Uterus (tissue), 4 donors: Measurements from ENCODE around the gene FGD6. TPM values are rescaled to one million over a fixed set of nuclear protein-coding genes. Genes with fewer than 3 reads are reported as not detected.

Experiments
- DNase-seq, 2 donors: peaks; one replicate each; pipeline ENCODE4 v3.0.0-alpha.2; 2019 to 2020
- H3K27ac ChIP-seq, 2 donors: fragments of 200-600 bp; sonication (generic); 1 replicate in 1 of 2; 2 replicates in 1 of 2; pipeline ENCODE4 v1.5.1; 2016 to 2018
- H3K27me3 ChIP-seq, 2 donors: fragments of 200-600 bp; sonication (generic); one replicate each; pipeline ENCODE4 v1.5.1; 2018 to 2019; ENCODE audit warnings: control low read depth in 1 of 2
- H3K36me3 ChIP-seq, 2 donors: fragments of 200-600 bp; sonication (generic); one replicate each; pipeline ENCODE4 v1.5.1; 2019; ENCODE audit warnings: control low read depth in 1 of 2
- H3K4me1 ChIP-seq, 2 donors: fragments of 200-600 bp; sonication (generic); one replicate each; pipeline ENCODE4 v1.5.1; 2018 to 2019; ENCODE audit warnings: control low read depth in 1 of 2
- H3K4me3 ChIP-seq, 2 donors: fragments of 200-600 bp; sonication (generic); 1 replicate in 1 of 2; 2 replicates in 1 of 2; pipeline ENCODE4 v1.5.1; 2018 to 2019; ENCODE audit warnings: mild to moderate bottlenecking in 1 of 2
- H3K9me3 ChIP-seq, 2 donors: fragments of 200-600 bp; sonication (generic); one replicate each; pipeline ENCODE4 v1.5.1; 2019; ENCODE audit warnings: control low read depth in 1 of 2
- POLR2A ChIP-seq, 2 donors: fragments of 450-650 bp; IDR thresholded peaks; one replicate each; pipeline ENCODE4 v1.6.1; 2016; ENCODE audit warnings: antibody characterized with exemption in 2 of 2, mild to moderate bottlenecking in 1 of 2, moderate library complexity in 1 of 2
- intact Hi-C: fragments of 100-400 bp; cut with DNase I; formaldehyde crosslinking; loops from one replicate; pipeline ENCODE4 v1.15.1; 2023; ENCODE audit warnings: low total_unique reads
- total RNA-seq, 4 donors: library from RNA; depleted of rRNA in 3 of 4; stranded (reverse); fragments of >200 nt in 3 of 4; gene quantifications; one replicate each; pipeline versions ENCODE4 v1.1.0 to v1.2.4, GENCODE V29; 2014 to 2023
- TF ChIP-seq, protein P1 (sequence below), 4 experiments: fragments of 200-600 bp in 2 of 4; fragments of 450-650 bp in 2 of 4; sonication (generic) in 2 of 4; IDR thresholded peaks; one replicate each; pipeline ENCODE4 v1.5.1; 2016 to 2019; ENCODE audit warnings: antibody characterized with exemption in 4 of 4, mild to moderate bottlenecking in 2 of 4, moderate library complexity in 1 of 4
- donor health status: DM: yes; HTN: yes; CAD: no.

Gene FGD6
- 10 to 100 TPM in 3 of 4 donors, 1 to 10 TPM in 1; 7.6 to 25.3 (median 15.1) TPM for total RNA-seq

DNA sequence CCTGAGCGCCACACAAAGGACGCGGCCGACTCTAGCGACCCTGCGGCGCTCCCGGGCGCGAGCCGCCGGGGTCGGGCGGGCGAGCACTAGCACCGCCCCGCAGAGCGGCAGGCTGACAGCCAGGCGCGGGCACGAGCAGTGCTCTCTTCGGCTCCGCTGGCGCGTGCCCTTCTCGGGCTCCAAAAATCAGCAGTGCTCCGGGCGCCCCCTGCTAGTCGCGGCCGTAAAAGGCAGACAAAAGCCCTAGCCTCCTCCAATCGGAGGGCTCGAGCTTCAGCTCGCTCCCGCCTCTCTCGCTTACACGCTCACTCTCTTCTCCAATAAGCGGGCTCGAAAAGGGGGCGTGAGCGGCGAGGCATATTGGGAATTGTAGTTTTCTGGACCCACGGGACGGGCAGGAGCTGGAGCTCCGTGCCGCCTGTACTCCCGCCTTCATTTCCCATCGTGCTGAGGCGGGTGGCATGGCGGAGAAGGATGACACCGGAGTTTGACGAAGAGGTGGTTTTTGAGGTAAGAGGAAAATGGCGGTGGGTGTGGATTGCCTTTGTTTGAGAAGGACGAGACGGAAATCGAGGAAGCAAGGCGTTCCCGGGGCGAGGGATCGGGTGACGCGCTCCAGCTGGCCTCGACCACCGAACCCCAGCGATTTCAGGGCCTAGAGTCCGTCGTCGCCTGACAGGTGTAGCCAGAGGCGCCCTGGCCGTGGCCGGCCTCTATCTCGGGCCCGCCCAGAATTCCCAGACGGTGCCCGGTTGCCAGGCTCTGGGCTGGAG lies at the start of gene FGD6, which contains the start of gene VEZT:
Gene FGD6 (minus strand): TSS at position 91 of the 773 bp plus-strand sequence. CDS start 227 bp downstream, outside the sequence.
Gene VEZT (plus strand): TSS at position 431 of the 773 bp plus-strand sequence. CDS start 44 bp downstream, at position 475.
- no peaks in the 10 kb centered on the region for H3K4me1 ChIP-seq
- TF ChIP-seq, protein P1, sequence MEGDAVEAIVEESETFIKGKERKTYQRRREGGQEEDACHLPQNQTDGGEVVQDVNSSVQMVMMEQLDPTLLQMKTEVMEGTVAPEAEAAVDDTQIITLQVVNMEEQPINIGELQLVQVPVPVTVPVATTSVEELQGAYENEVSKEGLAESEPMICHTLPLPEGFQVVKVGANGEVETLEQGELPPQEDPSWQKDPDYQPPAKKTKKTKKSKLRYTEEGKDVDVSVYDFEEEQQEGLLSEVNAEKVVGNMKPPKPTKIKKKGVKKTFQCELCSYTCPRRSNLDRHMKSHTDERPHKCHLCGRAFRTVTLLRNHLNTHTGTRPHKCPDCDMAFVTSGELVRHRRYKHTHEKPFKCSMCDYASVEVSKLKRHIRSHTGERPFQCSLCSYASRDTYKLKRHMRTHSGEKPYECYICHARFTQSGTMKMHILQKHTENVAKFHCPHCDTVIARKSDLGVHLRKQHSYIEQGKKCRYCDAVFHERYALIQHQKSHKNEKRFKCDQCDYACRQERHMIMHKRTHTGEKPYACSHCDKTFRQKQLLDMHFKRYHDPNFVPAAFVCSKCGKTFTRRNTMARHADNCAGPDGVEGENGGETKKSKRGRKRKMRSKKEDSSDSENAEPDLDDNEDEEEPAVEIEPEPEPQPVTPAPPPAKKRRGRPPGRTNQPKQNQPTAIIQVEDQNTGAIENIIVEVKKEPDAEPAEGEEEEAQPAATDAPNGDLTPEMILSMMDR (IDR thresholded peaks at IDR 0.05), result peak; percentile 41 to 75 (median 67)
- TF ChIP-seq POLR2A (IDR thresholded peaks at IDR 0.05), result peak; percentile 73 to 87
- no peaks in the 10 kb centered on the region for H3K36me3 ChIP-seq
- no peaks in the 10 kb centered on the region for H3K9me3 ChIP-seq
- intact Hi-C loops, result no loop called here
- DNase-seq, result peak; percentile 99
- peak within 1 kb of the TSS; percentile 92 to 96 for H3K4me3 ChIP-seq
- H3K27me3 ChIP-seq, result no peaks in the 10 kb centered on the region
- H3K27ac ChIP-seq, result peak within 1 kb of the TSS; percentile 95 to 99

DNA sequence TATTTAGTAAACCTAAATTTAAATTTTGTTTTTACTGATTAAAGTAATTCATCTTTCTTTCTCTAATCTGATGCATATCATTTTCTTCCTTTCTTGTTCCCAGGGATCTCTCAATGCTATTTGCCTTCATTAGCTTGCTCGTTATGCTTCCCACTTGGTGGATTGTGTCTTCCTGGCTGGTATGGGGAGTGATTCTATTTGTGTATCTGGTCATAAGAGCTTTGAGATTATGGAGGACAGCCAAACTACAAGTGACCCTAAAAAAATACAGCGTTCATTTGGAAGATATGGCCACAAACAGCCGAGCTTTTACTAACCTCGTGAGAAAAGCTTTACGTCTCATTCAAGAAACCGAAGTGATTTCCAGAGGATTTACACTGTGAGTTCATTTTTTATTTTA lies 49.0 kb upstream of the FGD6 start:
- no peaks in the 10 kb centered on the region for H3K4me1 ChIP-seq
- intact Hi-C loops, result no loop called here
- no peaks in the 10 kb centered on the region for H3K9me3 ChIP-seq
- H3K36me3 ChIP-seq, result no peaks in the 10 kb centered on the region
- TF ChIP-seq, protein P1 (IDR thresholded peaks at IDR 0.05), result no peak
- TF ChIP-seq POLR2A (IDR thresholded peaks at IDR 0.05), result no peak
- H3K27ac ChIP-seq, result no peak overlapping the region
- DNase-seq, result no peak
- H3K27me3 ChIP-seq, result no peaks in the 10 kb centered on the region
- H3K4me3 ChIP-seq, result no peak overlapping the region

DNA sequence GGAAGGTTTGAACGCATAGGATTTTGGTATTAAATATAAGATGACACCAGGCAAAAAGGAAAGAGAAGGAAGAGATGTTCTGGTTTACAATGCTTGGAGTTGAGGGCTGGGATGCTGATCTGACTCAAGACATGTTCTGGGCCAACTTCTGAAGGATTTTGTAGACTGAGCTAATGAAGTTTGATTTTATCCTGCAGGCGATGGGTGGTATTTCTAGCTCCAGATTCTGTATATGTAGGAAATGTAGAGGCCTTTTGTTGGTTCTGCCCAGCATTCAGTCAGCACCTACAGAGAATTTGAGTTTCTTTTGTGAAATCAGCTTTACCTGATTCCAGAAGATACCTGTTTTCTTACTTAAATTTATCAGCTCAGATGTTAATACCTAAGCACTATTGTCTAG lies 48.5 kb upstream of the FGD6 start:
- Histone ChIP-seq H3K27me3 (no peaks in the 10 kb centered on the region), H3K27ac (no peak overlapping the region), H3K9me3 (no peaks in the 10 kb centered on the region), H3K36me3 (no peaks in the 10 kb centered on the region), H3K4me3 (no peak overlapping the region), H3K4me1 (no peaks in the 10 kb centered on the region)
- TF ChIP-seq, protein P1 (IDR thresholded peaks at IDR 0.05), result no peak
- TF ChIP-seq POLR2A (IDR thresholded peaks at IDR 0.05), result no peak
- intact Hi-C loops, result no loop called here
- no peak for DNase-seq

DNA sequence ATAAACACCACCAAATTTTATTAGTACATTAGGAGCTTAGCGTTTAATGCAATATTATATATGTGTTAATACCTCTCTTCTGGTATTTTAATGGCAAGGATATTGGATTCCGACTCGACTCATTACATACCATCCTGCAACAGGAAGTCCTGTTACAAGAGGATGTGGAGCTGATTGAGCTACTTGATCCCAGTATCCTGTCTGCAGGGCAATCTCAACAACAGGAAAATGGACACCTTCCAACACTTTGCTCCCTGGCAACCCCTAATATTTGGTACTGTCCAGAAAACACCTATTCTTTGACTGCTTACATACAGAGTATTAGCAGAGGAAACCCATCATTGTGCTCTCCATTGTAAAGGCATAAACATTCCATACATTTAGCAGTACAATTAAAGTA lies 45.5 kb upstream of the FGD6 start:
- Histone ChIP-seq H3K36me3 (no peaks in the 10 kb centered on the region), H3K27ac (peak overlapping the region in 1 of 2 donors; percentile 4), H3K4me1 (no peaks in the 10 kb centered on the region), H3K4me3 (no peak overlapping the region), H3K9me3 (no peaks in the 10 kb centered on the region), H3K27me3 (no peaks in the 10 kb centered on the region)
- DNase-seq, result peak in 1 of 2 donors; percentile 39
- no peak for TF ChIP-seq POLR2A (IDR thresholded peaks at IDR 0.05)
- TF ChIP-seq, protein P1 (IDR thresholded peaks at IDR 0.05), result no peak
- intact Hi-C loops, result no loop called here

DNA sequence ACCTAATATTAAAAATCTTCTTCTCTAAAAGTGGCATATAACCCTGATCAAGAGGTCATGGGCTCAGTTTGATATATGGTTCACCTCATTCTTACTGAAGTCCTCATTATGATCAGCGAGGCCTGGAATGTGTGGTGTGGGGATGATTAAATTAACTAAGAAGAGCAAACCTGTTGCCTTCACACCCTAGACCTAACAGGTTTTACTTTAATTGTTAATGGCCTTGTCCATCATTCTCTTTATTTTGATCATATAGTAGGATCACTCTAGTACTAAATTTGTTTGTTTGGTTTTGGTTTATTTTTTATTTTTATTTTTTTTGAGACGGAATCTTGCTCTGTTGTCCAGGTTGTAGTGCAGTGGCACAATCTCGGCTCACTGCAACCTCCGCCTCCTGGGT lies 43.8 kb upstream of the FGD6 start:
- Histone ChIP-seq H3K27ac (no peak overlapping the region), H3K4me3 (no peak overlapping the region), H3K9me3 (no peaks in the 10 kb centered on the region), H3K4me1 (no peaks in the 10 kb centered on the region), H3K36me3 (no peaks in the 10 kb centered on the region), H3K27me3 (no peaks in the 10 kb centered on the region)
- no peak for TF ChIP-seq POLR2A (IDR thresholded peaks at IDR 0.05)
- TF ChIP-seq, protein P1 (IDR thresholded peaks at IDR 0.05), result no peak
- DNase-seq, result no peak
- intact Hi-C loops, result no loop called here
